Neuron (in vitro differentiated cells): ENCODE results near the gene CTNNBIP1.

Experiments
- H2AFZ ChIP-seq: one replicate; pipeline ENCODE4 v1.6.1; 2013; ENCODE audit warnings: low read depth, mild to moderate bottlenecking, inconsistent platforms, low read length, moderate library complexity
- H3K27me3 ChIP-seq: one replicate; pipeline ENCODE4 v1.6.1; 2013; ENCODE audit warnings: low read length; ENCODE audit not compliant: insufficient read depth
- H3K36me3 ChIP-seq: one replicate; pipeline ENCODE4 v1.6.1; 2013; ENCODE audit warnings: low read length; ENCODE audit not compliant: insufficient read depth
- H3K4me1 ChIP-seq: one replicate; pipeline ENCODE4 v1.6.1; 2013; ENCODE audit warnings: low read length; ENCODE audit not compliant: insufficient read depth
- H3K4me3 ChIP-seq: 2 replicates; pipeline ENCODE4 v1.5.1; 2013; ENCODE audit warnings: mild to moderate bottlenecking, low read length, moderate library complexity
- H3K9me3 ChIP-seq: one replicate; pipeline ENCODE4 v1.6.1; 2013; ENCODE audit warnings: low read length

CTNNBIP1 gene

GRCh38 chr1:9900142-9901043, 9.7 kb downstream of the CTNNBIP1 start:
- no peaks in the 10 kb centered on the region for H3K27me3 ChIP-seq
- no peak overlapping the region for H2AFZ ChIP-seq
- H3K36me3 ChIP-seq = no peaks in the 10 kb centered on the region
- H3K4me3 ChIP-seq = no peak overlapping the region
- peaks cover 4% of the 10 kb centered on the region for H3K4me1 ChIP-seq
- no peaks in the 10 kb centered on the region for H3K9me3 ChIP-seq

GRCh38 chr1:9894115-9894514, 16.0 kb downstream of the CTNNBIP1 start:
- Histone ChIP-seq H3K4me1 (peaks cover 5% of the 10 kb centered on the region), H3K27me3 (no peaks in the 10 kb centered on the region), H2AFZ (no peak overlapping the region), H3K4me3 (no peak overlapping the region), H3K36me3 (no peaks in the 10 kb centered on the region), H3K9me3 (no peaks in the 10 kb centered on the region)

- Histone ChIP-seq H3K27me3 (no peaks in the 10 kb centered on the region), H3K4me3 (no peak overlapping the region), H3K4me1 (peaks cover 5% of the 10 kb centered on the region), H2AFZ (no peak overlapping the region), H3K9me3 (no peaks in the 10 kb centered on the region), H3K36me3 (no peaks in the 10 kb centered on the region)
Measured at GRCh38 chr1:9892563-9893528, 17.2 kb downstream of the CTNNBIP1 start.

GRCh38 chr1:9891207-9891606, 18.9 kb downstream of the CTNNBIP1 start:
- Histone ChIP-seq H3K4me1 (peaks cover 5% of the 10 kb centered on the region), H3K4me3 (no peak overlapping the region), H3K9me3 (no peaks in the 10 kb centered on the region), H3K36me3 (no peaks in the 10 kb centered on the region), H3K27me3 (no peaks in the 10 kb centered on the region), H2AFZ (no peak overlapping the region)

- H3K4me1 ChIP-seq = peaks cover 5% of the 10 kb centered on the region
- no peak overlapping the region for H2AFZ ChIP-seq
Measured at GRCh38 chr1:9890224-9890731, 19.8 kb downstream of the CTNNBIP1 start.

GRCh38 chr1:9889411-9889810, 20.7 kb downstream of the CTNNBIP1 start:
- Histone ChIP-seq H2AFZ (no peak overlapping the region), H3K9me3 (no peaks in the 10 kb centered on the region), H3K36me3 (no peaks in the 10 kb centered on the region), H3K4me1 (peaks cover 5% of the 10 kb centered on the region), H3K27me3 (no peaks in the 10 kb centered on the region), H3K4me3 (no peak overlapping the region)

More at GRCh38 chr1:9890224-9890731, 19.8 kb downstream of the CTNNBIP1 start:
- Histone ChIP-seq H3K36me3 (no peaks in the 10 kb centered on the region), H3K27me3 (no peaks in the 10 kb centered on the region), H3K9me3 (no peaks in the 10 kb centered on the region), H3K4me3 (no peak overlapping the region)

- Histone ChIP-seq H3K27me3 (no peaks in the 10 kb centered on the region), H2AFZ (no peak overlapping the region), H3K9me3 (no peaks in the 10 kb centered on the region), H3K4me3 (no peak overlapping the region), H3K36me3 (no peaks in the 10 kb centered on the region), H3K4me1 (peaks cover 5% of the 10 kb centered on the region)
Measured at GRCh38 chr1:9888886-9889285, 21.2 kb downstream of the CTNNBIP1 start.

GRCh38 chr1:9887070-9887469, 23.0 kb downstream of the CTNNBIP1 start:
- no peak overlapping the region for H2AFZ ChIP-seq

GRCh38 chr1:9886092-9886742, 23.9 kb downstream of the CTNNBIP1 start:
- no peak overlapping the region for H2AFZ ChIP-seq
- no peaks in the 10 kb centered on the region for H3K27me3 ChIP-seq
- H3K4me1 ChIP-seq = peaks cover 5% of the 10 kb centered on the region
- no peak overlapping the region for H3K4me3 ChIP-seq
- H3K9me3 ChIP-seq = no peaks in the 10 kb centered on the region
- H3K36me3 ChIP-seq = no peaks in the 10 kb centered on the region

More at GRCh38 chr1:9887070-9887469, 23.0 kb downstream of the CTNNBIP1 start:
- Histone ChIP-seq H3K27me3 (no peaks in the 10 kb centered on the region), H3K36me3 (no peaks in the 10 kb centered on the region), H3K9me3 (no peaks in the 10 kb centered on the region), H3K4me1 (peaks cover 5% of the 10 kb centered on the region), H3K4me3 (no peak overlapping the region)

- Histone ChIP-seq H3K36me3 (no peaks in the 10 kb centered on the region), H3K9me3 (no peaks in the 10 kb centered on the region), H3K27me3 (no peaks in the 10 kb centered on the region), H3K4me3 (no peak overlapping the region), H3K4me1 (no peaks in the 10 kb centered on the region), H2AFZ (no peak overlapping the region)
Measured at GRCh38 chr1:9884805-9885204, 25.3 kb downstream of the CTNNBIP1 start.

- no peak overlapping the region for H3K4me3 ChIP-seq
- no peaks in the 10 kb centered on the region for H3K9me3 ChIP-seq
- H3K36me3 ChIP-seq = no peaks in the 10 kb centered on the region
- no peaks in the 10 kb centered on the region for H3K27me3 ChIP-seq
- H3K4me1 ChIP-seq = no peaks in the 10 kb centered on the region
- no peak overlapping the region for H2AFZ ChIP-seq
Measured at GRCh38 chr1:9883585-9884449, 26.3 kb downstream of the CTNNBIP1 start.

GRCh38 chr1:9882945-9883303, 27.1 kb downstream of the CTNNBIP1 start:
- Histone ChIP-seq H3K9me3 (no peaks in the 10 kb centered on the region), H3K4me3 (no peak overlapping the region), H3K4me1 (no peaks in the 10 kb centered on the region), H2AFZ (no peak overlapping the region), H3K36me3 (no peaks in the 10 kb centered on the region), H3K27me3 (no peaks in the 10 kb centered on the region)
